ENCODE data around the gene CHD6.

The CHD6 gene

GRCh38 chr20:41470362-41471095 is 147.6 kb downstream of the CHD6 start:
- TF ChIP-seq CTCF (IDR thresholded peaks at IDR 0.05; ENCODE audit: low read depth, low read length, missing control alignments), result no peak
- no peak overlapping the region for H3K27ac ChIP-seq
- in situ Hi-C loops (cut with HindIII; ENCODE audit: low pct_ligation_motif_present, low sequenced_read_pairs), result no loop called here
- H3K4me3 ChIP-seq (ENCODE audit: low read depth, low read length), result no peak overlapping the region
- DNase-seq, result no peak
- H3K36me3 ChIP-seq (replicated peaks), result no peaks in the 10 kb centered on the region
- H3K27me3 ChIP-seq (replicated peaks), result no peaks in the 10 kb centered on the region

- Histone ChIP-seq H3K36me3 (replicated peaks) (no peaks in the 10 kb centered on the region), H3K4me3 (ENCODE audit: low read depth, low read length) (no peak overlapping the region), H3K27me3 (replicated peaks) (no peaks in the 10 kb centered on the region), H3K27ac (no peak overlapping the region)
- no peak for DNase-seq
- TF ChIP-seq CTCF (IDR thresholded peaks at IDR 0.05; ENCODE audit: low read depth, low read length, missing control alignments), result no peak
- in situ Hi-C loops (cut with HindIII; ENCODE audit: low pct_ligation_motif_present, low sequenced_read_pairs), result no loop called here
These were observed 148.3 kb downstream of the CHD6 start for GRCh38 chr20:41469868-41470267.

GRCh38 chr20:41468994-41469600 is 149.1 kb downstream of the CHD6 start:
- no peaks in the 10 kb centered on the region for H3K36me3 ChIP-seq (replicated peaks)

GRCh38 chr20:41467690-41468089 is 150.5 kb downstream of the CHD6 start:
- TF ChIP-seq CTCF (IDR thresholded peaks at IDR 0.05; ENCODE audit: low read depth, low read length, missing control alignments), result no peak
- H3K36me3 ChIP-seq (replicated peaks), result peaks cover 2% of the 10 kb centered on the region
- H3K27ac ChIP-seq, result no peak overlapping the region
- no peak for DNase-seq
- no peaks in the 10 kb centered on the region for H3K27me3 ChIP-seq (replicated peaks)
- in situ Hi-C loops (cut with HindIII; ENCODE audit: low pct_ligation_motif_present, low sequenced_read_pairs), result no loop called here
- H3K4me3 ChIP-seq (ENCODE audit: low read depth, low read length), result no peak overlapping the region

More at GRCh38 chr20:41468994-41469600, 149.1 kb downstream of the CHD6 start:
- no peak for DNase-seq
- Histone ChIP-seq H3K27ac (no peak overlapping the region), H3K27me3 (replicated peaks) (no peaks in the 10 kb centered on the region), H3K4me3 (ENCODE audit: low read depth, low read length) (no peak overlapping the region)
- in situ Hi-C loops (cut with HindIII; ENCODE audit: low pct_ligation_motif_present, low sequenced_read_pairs), result no loop called here
- no peak for TF ChIP-seq CTCF (IDR thresholded peaks at IDR 0.05; ENCODE audit: low read depth, low read length, missing control alignments)

- H3K27me3 ChIP-seq (replicated peaks), result no peaks in the 10 kb centered on the region
- no peak for DNase-seq
- H3K36me3 ChIP-seq (replicated peaks), result peaks cover 2% of the 10 kb centered on the region
- no peak overlapping the region for H3K27ac ChIP-seq
- H3K4me3 ChIP-seq (ENCODE audit: low read depth, low read length), result no peak overlapping the region
- in situ Hi-C loops (cut with HindIII; ENCODE audit: low pct_ligation_motif_present, low sequenced_read_pairs), result no loop called here
- no peak for TF ChIP-seq CTCF (IDR thresholded peaks at IDR 0.05; ENCODE audit: low read depth, low read length, missing control alignments)
These were observed 151.0 kb downstream of the CHD6 start for GRCh38 chr20:41467220-41467619.
